HG02885 (cell line): ENCODE measurements around the gene CACFD1.

Experiments
- ATAC-seq: cut with Tn5 transposase; IDR thresholded peaks from one replicate; pipeline ENCODE4 v1.9.1; 2021; ENCODE audit warnings: mild to moderate bottlenecking; ENCODE audit not compliant: unreplicated experiment, poor library complexity

Gene CACFD1

GRCh38 chr9:133514460-133515239, 54.9 kb downstream of the CACFD1 start:
- ATAC-seq, result no peak

- no peak for ATAC-seq
Measured at GRCh38 chr9:133515240-133515610, 55.4 kb downstream of the CACFD1 start.

- no peak for ATAC-seq
Measured at GRCh38 chr9:133515615-133516255, 56.0 kb downstream of the CACFD1 start.

GRCh38 chr9:133516256-133516960, 56.6 kb downstream of the CACFD1 start:
- no peak for ATAC-seq

- no peak for ATAC-seq
Measured at GRCh38 chr9:133516961-133517350, 57.2 kb downstream of the CACFD1 start.

GRCh38 chr9:133517711-133518110, 57.9 kb downstream of the CACFD1 start:
- no peak for ATAC-seq

GRCh38 chr9:133518200-133518599, 58.4 kb downstream of the CACFD1 start:
- no peak for ATAC-seq

GRCh38 chr9:133518706-133519449, 59.1 kb downstream of the CACFD1 start:
- no peak for ATAC-seq

GRCh38 chr9:133519693-133520092, 59.9 kb downstream of the CACFD1 start:
- no peak for ATAC-seq

GRCh38 chr9:133520121-133520835, 60.5 kb downstream of the CACFD1 start:
- ATAC-seq, result no peak
